GM15510 (cell line): ENCODE data around the gene KCTD13.

Source experiments
- POLR2A ChIP-seq: IDR thresholded peaks from 3 replicates; pipeline ENCODE4 v1.6.1; 2011; ENCODE audit warnings: borderline replicate concordance; ENCODE audit not compliant: insufficient read length; ENCODE audit errors: extremely low read depth

The KCTD13 gene

DNA sequence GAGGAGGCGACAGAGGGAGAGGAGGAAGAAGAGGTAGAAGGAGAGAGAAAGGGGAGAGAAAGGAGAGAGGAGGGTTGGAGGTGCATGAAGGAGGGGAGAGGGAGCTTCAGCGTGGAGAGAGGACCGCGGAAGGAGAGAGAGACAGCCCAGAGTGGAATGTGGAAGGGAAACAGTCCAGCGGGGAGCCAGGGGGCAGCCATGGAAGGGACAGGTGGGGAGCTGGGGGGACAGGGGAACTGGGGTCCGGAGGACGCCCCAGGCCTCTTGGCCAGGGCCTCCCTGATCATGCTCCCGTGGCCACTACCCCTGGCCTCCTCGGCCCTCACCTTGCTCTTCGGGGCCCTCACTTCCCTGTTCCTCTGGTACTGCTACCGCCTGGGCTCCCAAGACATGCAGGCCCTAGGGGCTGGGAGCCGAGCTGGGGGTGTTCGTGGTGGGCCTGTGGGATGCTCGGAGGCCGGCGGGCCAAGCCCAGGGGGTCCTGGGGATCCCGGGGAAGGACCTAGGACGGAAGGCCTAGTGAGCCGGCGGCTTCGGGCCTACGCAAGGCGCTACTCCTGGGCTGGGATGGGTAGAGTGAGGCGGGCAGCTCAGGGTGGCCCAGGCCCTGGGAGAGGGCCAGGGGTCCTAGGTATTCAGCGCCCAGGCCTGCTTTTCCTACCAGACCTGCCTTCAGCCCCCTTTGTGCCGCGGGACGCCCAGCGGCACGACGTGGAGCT, 25.0 kb downstream of the KCTD13 start:
- TF ChIP-seq POLR2A = no peak

GRCh38 chr16:29900102-29900887, 25.7 kb downstream of the KCTD13 start, which contains the start of gene ASPHD1:
Gene ASPHD1 (plus strand): TSS chr16:29900488. CDS start chr16:29900972, 484 bp downstream.
- no peak for TF ChIP-seq POLR2A

DNA sequence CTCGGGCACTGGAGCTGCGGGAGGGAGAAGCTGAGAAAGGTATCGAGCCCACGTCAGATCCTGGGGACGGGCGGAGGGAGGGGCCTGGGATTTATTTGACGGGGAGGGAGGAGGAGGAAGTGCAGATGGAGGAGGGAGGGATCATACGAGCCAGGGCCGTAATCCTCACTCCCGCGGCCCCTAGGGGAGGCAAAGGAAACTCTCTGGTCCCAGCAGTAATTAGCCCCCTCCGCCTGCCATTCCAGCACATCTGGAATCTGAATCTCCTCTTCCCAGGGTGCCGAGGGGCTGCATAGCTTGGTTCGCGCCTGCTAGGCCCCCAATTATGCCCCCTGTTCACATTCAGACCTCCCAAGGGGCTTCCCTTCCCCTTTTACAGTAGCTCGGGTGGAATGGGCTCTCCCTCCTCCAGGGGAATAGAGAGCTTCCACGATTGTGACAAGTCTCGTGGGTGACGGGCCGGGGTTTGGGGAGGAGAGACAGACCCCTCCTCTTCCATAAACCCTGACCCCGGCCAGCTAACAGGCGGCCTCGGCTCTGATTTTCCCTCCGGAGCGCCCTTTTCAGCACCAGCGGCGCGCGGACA, 26.4 kb downstream of the KCTD13 start, which contains the start of gene SEZ6L2:
Gene SEZ6L2, minus strand, starts transcription at position 35 of the 586 bp plus-strand sequence. CDS start 531 bp downstream, outside the sequence.
- TF ChIP-seq POLR2A = no peak

GRCh38 chr16:29898804-29899515, 27.1 kb downstream of the KCTD13 start:
- TF ChIP-seq POLR2A = no peak

- no peak for TF ChIP-seq POLR2A
Observed at GRCh38 chr16:29898135-29898803, 27.8 kb downstream of the KCTD13 start.

GRCh38 chr16:29897333-29897732, 28.7 kb downstream of the KCTD13 start:
- no peak for TF ChIP-seq POLR2A

DNA sequence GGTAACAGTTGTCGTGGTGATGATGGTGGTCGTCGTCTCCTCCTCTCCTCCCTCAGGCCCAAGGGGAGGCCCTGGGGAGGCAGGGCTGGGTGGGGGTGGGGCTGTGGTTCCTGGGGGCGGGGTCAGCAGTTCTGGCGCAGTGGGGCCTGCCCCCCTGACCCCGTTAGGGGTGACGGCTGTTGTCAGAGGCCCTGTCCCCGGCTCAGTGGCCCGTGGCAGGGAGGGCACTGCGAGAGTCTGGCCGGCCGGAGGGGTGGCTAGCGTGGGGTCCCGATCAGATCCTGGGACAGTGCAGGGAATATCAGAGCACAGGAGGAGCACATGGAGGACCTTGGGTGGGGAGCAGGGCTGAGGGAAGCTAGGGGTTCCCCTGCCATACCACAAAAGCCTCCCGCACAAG, 29.2 kb downstream of the KCTD13 start:
- TF ChIP-seq POLR2A = no peak

DNA sequence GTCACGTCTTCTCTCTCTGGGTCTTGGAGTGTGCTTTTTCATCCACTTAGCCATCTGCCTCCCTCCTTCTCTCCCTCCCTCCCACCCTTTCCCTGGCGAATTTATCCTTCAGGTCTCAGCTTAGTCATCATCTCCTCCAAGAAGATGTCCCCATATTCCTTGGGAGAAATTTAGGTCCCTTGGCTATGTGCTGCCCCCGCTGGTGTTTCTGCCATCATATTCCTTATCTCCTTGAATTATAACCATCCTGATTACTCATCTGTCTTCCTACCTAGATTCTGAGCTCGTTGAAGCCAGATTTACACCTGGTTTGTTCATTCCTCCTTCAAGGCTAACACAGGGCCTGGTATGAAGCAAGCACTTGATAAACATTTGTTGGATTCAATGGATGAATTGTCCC, 31.7 kb downstream of the KCTD13 start:
- no peak for TF ChIP-seq POLR2A

- TF ChIP-seq POLR2A = no peak
Observed at GRCh38 chr16:29893553-29893952, 32.5 kb downstream of the KCTD13 start.

DNA sequence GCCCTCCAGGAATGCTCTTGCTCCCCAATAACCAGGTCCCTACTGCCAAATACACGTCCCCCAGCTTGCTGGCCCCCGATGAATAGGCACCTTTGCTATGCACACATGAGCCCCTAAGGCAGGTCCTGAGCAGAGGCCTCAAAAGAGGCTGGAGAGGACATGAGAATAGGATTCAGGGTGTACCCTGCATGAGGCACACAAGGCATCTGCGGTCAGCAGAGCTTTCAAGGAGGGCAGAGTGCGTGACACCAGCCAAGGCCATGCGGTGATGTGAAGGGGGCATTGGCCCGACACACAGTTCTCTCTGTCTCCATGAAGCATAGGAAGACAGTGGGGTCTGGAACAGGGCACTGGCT, 33.6 kb downstream of the KCTD13 start:
- TF ChIP-seq POLR2A = no peak

DNA sequence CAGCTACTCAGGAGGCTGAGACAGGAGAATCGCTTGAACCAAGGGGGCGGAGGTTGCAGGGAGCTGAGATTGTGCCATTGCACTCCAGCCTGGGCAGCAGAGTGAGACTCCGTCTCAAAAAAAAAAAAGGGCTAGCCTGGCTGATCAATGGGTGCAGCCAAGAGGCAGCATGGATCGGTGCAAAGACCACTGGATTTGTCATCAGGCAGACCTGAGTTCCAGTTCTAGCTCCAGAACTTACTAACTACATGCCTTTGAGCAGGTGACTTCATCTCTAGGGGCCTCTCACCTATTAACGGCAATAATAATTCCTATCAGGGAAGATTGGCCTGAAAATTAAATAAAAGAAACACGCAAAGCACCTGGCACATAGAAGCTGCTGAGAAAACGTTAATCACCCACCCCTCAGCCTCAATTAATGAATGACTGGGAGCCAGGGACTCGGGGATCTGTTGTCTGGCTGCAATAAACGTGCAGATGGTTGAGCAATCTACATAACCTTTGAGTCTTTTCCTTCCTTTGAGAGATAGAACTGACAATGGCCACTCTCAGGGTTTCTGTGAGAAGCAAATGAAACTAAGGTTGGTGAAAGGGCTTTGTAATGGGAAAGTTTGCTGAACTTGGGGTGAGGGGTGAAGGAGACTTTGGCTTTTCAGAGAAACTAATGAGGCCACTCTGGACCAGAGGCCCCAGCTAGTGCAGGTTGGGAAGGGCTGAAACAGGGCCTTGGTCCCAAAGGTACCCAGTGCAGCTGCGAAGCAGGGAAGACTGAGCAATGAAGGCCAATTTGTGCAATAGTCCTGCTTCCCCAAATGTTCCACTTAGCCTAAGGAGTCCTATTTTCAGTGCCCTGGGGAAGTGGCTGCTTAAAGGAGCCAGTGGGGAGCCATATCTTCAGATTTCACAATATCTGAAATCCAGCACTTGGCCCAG, 34.2 kb downstream of the KCTD13 start:
- no peak for TF ChIP-seq POLR2A

DNA sequence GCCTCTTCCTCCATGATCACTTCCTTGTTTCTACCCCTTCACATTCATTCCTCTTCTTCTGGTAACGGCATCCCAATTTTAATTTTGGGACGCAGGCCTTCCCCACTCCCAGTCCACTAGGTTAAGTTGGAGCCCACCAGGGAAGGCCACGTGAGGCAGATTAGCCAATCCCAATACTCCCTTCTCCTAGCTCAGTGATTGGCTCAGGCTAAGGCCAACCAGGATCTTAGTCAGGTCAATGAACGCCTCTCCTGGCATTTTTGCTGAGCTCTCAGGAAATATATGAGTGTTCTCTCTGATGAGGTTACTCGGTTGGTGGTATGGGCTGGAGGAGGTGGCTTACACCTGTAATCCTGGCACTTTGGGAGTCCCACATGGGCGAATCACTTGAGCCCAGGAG, 42.0 kb downstream of the KCTD13 start:
- no peak for TF ChIP-seq POLR2A

DNA sequence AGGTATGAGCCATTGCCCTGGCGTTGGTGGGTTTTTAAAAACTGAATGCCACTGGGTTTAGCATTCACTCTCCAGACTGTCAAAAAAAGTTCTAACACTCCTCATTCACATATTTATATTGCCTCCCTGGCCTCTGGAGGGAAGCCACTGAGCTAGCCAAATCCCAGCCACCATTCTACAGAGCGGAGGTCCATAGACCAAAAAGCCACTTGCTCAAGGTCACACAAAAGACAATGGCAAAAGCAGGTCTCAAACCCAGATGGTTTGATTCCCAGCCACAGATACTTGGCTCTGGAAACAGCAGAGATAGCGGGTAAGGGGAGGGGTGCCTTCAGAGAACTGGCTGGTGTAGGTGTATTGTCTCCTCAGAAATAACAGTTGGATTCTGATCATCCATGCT, 45.0 kb downstream of the KCTD13 start:
- no peak for TF ChIP-seq POLR2A
